ENCODE data around the gene ZNF804A. TPM values are rescaled to one million over a fixed set of nuclear protein-coding genes. Genes with fewer than 3 reads are reported as not detected.

Gene ZNF804A
- total RNA-seq, 1 donor from 2014 or later = 23.1 TPM

DNA sequence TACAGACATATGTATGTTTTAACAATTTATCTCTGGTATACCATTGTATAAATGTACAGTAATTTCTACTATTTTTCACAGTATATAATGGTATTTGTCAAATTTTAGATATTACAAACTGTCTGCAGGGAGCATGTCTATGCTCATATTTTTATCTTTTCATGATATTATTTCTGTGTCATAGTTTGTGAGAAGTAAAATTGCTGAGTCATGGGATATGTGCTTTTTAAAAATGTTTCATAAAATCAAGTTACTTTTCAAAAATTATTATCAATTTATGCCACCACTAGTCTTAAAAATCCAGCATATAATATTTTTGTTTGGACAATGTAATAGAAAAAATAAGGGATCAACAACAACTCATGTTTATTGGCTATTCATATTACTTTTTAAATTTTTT lies 9.1 kb upstream of the ZNF804A start:
- Mint-ChIP-seq H3K4me3 (ENCODE audit: unreplicated experiment) (no peak overlapping the region), H3K4me1 (ENCODE audit: low read depth, unreplicated experiment) (no peaks in the 10 kb centered on the region), H3K27ac (ENCODE audit: unreplicated experiment) (no peak overlapping the region), H3K9me3 (ENCODE audit: unreplicated experiment) (no peaks in the 10 kb centered on the region), H3K27me3 (ENCODE audit: unreplicated experiment) (no peaks in the 10 kb centered on the region), H3K36me3 (ENCODE audit: unreplicated experiment) (no peaks in the 10 kb centered on the region)
- no peak for DNase-seq
- TF ChIP-seq, protein P1, sequence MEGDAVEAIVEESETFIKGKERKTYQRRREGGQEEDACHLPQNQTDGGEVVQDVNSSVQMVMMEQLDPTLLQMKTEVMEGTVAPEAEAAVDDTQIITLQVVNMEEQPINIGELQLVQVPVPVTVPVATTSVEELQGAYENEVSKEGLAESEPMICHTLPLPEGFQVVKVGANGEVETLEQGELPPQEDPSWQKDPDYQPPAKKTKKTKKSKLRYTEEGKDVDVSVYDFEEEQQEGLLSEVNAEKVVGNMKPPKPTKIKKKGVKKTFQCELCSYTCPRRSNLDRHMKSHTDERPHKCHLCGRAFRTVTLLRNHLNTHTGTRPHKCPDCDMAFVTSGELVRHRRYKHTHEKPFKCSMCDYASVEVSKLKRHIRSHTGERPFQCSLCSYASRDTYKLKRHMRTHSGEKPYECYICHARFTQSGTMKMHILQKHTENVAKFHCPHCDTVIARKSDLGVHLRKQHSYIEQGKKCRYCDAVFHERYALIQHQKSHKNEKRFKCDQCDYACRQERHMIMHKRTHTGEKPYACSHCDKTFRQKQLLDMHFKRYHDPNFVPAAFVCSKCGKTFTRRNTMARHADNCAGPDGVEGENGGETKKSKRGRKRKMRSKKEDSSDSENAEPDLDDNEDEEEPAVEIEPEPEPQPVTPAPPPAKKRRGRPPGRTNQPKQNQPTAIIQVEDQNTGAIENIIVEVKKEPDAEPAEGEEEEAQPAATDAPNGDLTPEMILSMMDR (IDR thresholded peaks at IDR 0.05; ENCODE audit: partially characterized antibody, unreplicated experiment) = no peak

DNA sequence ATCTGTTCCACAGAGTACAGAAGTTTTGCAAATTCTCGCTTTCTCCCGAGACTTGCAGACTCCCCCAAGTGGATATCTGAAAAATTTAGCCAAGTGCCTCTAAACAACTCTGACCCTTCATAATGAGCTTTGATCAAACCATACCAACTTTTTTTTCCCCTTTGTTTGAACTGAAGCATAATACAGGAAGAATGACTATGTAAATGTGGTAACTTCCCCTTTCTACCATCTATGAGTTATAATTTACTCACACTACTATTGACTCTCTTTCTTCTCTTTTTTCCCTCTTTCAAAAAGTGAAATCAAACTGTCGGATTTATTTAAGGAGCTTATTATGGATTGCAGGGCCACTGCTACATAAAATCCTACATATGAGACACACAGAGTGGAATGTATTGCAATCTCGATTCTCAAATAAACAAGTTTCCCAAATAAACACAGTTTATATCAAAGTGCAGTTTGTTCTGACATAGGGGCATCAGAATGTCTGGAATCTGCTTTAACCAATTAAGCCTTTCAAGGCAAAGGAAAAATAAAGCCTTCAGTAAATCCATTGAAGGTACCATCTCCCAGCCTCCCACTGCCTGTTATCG lies 1.4 kb upstream of the ZNF804A start:
- Mint-ChIP-seq H3K9me3 (ENCODE audit: unreplicated experiment) (peaks cover 20% of the 10 kb centered on the region), H3K27me3 (ENCODE audit: unreplicated experiment) (peaks cover 12% of the 10 kb centered on the region), H3K27ac (ENCODE audit: unreplicated experiment) (peak overlapping the region; percentile 94), H3K36me3 (ENCODE audit: unreplicated experiment) (no peaks in the 10 kb centered on the region), H3K4me3 (ENCODE audit: unreplicated experiment) (peak overlapping the region; percentile 91), H3K4me1 (ENCODE audit: low read depth, unreplicated experiment) (peaks cover 6% of the 10 kb centered on the region)
- TF ChIP-seq, protein P1 (IDR thresholded peaks at IDR 0.05; ENCODE audit: partially characterized antibody, unreplicated experiment) = no peak
- no peak for DNase-seq

DNA sequence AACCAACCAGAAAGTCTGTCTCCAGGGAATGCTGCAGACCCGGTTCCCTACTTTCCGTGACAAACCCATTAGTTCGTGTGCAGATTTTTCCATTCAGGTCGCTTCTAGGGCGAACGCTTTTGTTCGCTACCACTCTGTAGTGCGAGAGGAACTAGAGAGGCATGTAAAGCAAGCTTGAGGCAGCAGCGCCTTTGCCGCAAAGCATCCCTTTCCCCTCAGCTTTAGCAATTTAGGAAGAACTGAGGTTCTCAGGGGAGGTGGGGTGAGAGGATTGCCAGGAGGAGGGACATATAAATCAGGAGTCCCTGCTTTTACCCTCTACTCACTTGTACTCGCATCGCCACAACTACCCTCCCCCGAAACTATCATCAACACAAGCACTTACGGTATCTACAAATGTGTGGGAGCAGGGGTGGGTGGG lies 748 bp upstream of the ZNF804A start:
- H3K4me3 Mint-ChIP-seq (ENCODE audit: unreplicated experiment) = peak overlapping the region; percentile 91
- peak overlapping the region; percentile 94 for H3K27ac Mint-ChIP-seq (ENCODE audit: unreplicated experiment)
- peaks cover 20% of the 10 kb centered on the region for H3K9me3 Mint-ChIP-seq (ENCODE audit: unreplicated experiment)
- H3K4me1 Mint-ChIP-seq (ENCODE audit: low read depth, unreplicated experiment) = peaks cover 6% of the 10 kb centered on the region
- H3K36me3 Mint-ChIP-seq (ENCODE audit: unreplicated experiment) = no peaks in the 10 kb centered on the region
- peak; percentile 41 for DNase-seq
- peaks cover 12% of the 10 kb centered on the region for H3K27me3 Mint-ChIP-seq (ENCODE audit: unreplicated experiment)
- TF ChIP-seq, protein P1 (IDR thresholded peaks at IDR 0.05; ENCODE audit: partially characterized antibody, unreplicated experiment) = no peak

DNA sequence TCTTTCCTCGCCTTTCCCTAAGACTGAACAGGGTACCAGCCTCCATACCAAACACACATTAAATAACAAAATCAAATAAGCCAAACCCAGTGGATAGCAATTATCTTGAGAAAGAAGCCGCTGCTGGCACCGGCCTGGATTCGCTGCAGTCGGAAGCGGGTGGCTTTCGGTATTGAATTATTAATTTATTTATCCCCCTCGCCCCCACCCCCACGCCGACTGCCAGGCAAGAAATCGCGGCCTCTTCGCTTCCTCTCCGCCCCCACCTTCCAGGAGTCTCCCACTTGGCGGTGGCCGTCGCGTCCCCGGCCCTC lies 370 bp upstream of the ZNF804A start:
- Mint-ChIP-seq H3K36me3 (ENCODE audit: unreplicated experiment) (no peaks in the 10 kb centered on the region), H3K4me3 (ENCODE audit: unreplicated experiment) (peak overlapping the region; percentile 91), H3K27me3 (ENCODE audit: unreplicated experiment) (peaks cover 12% of the 10 kb centered on the region), H3K27ac (ENCODE audit: unreplicated experiment) (peak overlapping the region; percentile 94), H3K9me3 (ENCODE audit: unreplicated experiment) (peaks cover 20% of the 10 kb centered on the region), H3K4me1 (ENCODE audit: low read depth, unreplicated experiment) (peaks cover 6% of the 10 kb centered on the region)
- TF ChIP-seq, protein P1 (IDR thresholded peaks at IDR 0.05; ENCODE audit: partially characterized antibody, unreplicated experiment) = no peak
- no peak for DNase-seq

DNA sequence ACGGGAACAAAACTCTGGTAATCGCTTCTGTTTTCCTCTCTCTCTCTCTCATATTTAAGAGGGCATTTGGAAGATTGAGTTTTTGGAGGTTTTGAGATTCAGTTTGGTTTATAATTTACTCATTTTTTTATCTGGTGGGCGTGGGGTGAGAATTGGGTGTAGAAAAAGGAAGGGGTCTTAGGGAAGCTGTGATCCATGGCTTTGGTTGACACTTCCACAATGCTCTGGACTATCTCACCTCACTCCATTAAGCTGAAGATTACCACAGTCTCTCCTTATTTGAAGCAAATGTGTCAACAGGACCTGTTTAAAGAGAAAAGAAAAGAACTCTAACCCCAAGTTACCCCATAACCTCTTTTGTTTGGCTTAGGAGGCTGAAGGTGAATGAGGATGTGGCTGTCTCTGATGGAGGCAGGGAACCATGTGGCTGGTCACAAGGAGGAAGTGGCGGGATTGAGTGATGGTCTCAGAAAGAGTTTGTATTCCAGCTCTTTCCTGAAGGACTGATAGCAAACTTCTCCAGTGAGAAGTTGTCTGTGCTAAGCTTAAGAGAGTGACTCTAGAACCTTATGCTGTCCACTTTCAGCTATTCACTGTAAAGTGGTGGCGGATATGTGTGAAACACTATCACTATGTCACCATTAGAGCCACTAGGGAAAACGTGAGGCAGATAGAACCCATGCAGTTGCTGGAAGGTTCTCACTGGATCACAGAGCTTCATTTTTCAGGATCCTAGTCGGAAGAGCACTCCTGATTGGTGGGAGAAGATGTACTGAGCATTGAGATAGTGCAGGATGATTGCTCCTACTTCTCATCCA lies 934 bp downstream of the ZNF804A start:
- Mint-ChIP-seq H3K27ac (ENCODE audit: unreplicated experiment) (peak overlapping the region; percentile 93), H3K9me3 (ENCODE audit: unreplicated experiment) (peaks cover 20% of the 10 kb centered on the region)

More for the DNA sequence above, 934 bp downstream of the ZNF804A start:
- H3K4me1 Mint-ChIP-seq (ENCODE audit: low read depth, unreplicated experiment) = peaks cover 6% of the 10 kb centered on the region
- DNase-seq = peak; percentile 15
- no peaks in the 10 kb centered on the region for H3K36me3 Mint-ChIP-seq (ENCODE audit: unreplicated experiment)
- H3K4me3 Mint-ChIP-seq (ENCODE audit: unreplicated experiment) = peak overlapping the region; percentile 92
- peaks cover 12% of the 10 kb centered on the region for H3K27me3 Mint-ChIP-seq (ENCODE audit: unreplicated experiment)
- TF ChIP-seq, protein P1 (IDR thresholded peaks at IDR 0.05; ENCODE audit: partially characterized antibody, unreplicated experiment) = no peak

Data from glutamatergic neuron (in vitro differentiated cells).